ENCODE measurements around the gene MAML2.

MAML2 gene

GRCh38 chr11:96326959-96327358, 16.0 kb downstream of the MAML2 start:
- no peak overlapping the region for H3K4me3 ChIP-seq (ENCODE audit: low read length)
- no peak for DNase-seq (ENCODE audit: low read depth)
- TF ChIP-seq, protein P1, sequence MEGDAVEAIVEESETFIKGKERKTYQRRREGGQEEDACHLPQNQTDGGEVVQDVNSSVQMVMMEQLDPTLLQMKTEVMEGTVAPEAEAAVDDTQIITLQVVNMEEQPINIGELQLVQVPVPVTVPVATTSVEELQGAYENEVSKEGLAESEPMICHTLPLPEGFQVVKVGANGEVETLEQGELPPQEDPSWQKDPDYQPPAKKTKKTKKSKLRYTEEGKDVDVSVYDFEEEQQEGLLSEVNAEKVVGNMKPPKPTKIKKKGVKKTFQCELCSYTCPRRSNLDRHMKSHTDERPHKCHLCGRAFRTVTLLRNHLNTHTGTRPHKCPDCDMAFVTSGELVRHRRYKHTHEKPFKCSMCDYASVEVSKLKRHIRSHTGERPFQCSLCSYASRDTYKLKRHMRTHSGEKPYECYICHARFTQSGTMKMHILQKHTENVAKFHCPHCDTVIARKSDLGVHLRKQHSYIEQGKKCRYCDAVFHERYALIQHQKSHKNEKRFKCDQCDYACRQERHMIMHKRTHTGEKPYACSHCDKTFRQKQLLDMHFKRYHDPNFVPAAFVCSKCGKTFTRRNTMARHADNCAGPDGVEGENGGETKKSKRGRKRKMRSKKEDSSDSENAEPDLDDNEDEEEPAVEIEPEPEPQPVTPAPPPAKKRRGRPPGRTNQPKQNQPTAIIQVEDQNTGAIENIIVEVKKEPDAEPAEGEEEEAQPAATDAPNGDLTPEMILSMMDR (IDR thresholded peaks at IDR 0.05; ENCODE audit: insufficient read depth, low read depth, low read length, missing control alignments): no peak

- H3K4me3 ChIP-seq (ENCODE audit: low read length): no peak overlapping the region
- DNase-seq (ENCODE audit: low read depth): peak; percentile 68
Observed at GRCh38 chr11:96324912-96325311, 18.1 kb downstream of the MAML2 start.

GRCh38 chr11:96323642-96323985, 19.4 kb downstream of the MAML2 start:
- no peak for DNase-seq (ENCODE audit: low read depth)
- TF ChIP-seq, protein P1 (IDR thresholded peaks at IDR 0.05; ENCODE audit: insufficient read depth, low read depth, low read length, missing control alignments): no peak
- no peak overlapping the region for H3K4me3 ChIP-seq (ENCODE audit: low read length)

More at GRCh38 chr11:96324912-96325311, 18.1 kb downstream of the MAML2 start:
- TF ChIP-seq, protein P1 (IDR thresholded peaks at IDR 0.05; ENCODE audit: insufficient read depth, low read depth, low read length, missing control alignments): no peak

- TF ChIP-seq, protein P1 (IDR thresholded peaks at IDR 0.05; ENCODE audit: insufficient read depth, low read depth, low read length, missing control alignments): no peak
- DNase-seq (ENCODE audit: low read depth): no peak
- H3K4me3 ChIP-seq (ENCODE audit: low read length): no peak overlapping the region
Observed at GRCh38 chr11:96322775-96323641, 20.0 kb downstream of the MAML2 start.

- TF ChIP-seq, protein P1 (IDR thresholded peaks at IDR 0.05; ENCODE audit: insufficient read depth, low read depth, low read length, missing control alignments): no peak
- no peak overlapping the region for H3K4me3 ChIP-seq (ENCODE audit: low read length)
- no peak for DNase-seq (ENCODE audit: low read depth)
Observed at GRCh38 chr11:96321091-96321490, 21.9 kb downstream of the MAML2 start.

GRCh38 chr11:96319898-96320656, 22.9 kb downstream of the MAML2 start:
- DNase-seq (ENCODE audit: low read depth): no peak
- TF ChIP-seq, protein P1 (IDR thresholded peaks at IDR 0.05; ENCODE audit: insufficient read depth, low read depth, low read length, missing control alignments): no peak
- H3K4me3 ChIP-seq (ENCODE audit: low read length): no peak overlapping the region
